Loucy (cell line): ENCODE results near the gene NAALADL2.

Experiments
- CTCF ChIP-seq: fragments of 200-600 bp; sonication (generic); conservative IDR thresholded peaks from 2 replicates; pipeline ENCODE4 v1.5.1; 2014; ENCODE audit warnings: mild to moderate bottlenecking, antibody characterized with exemption, low read length
- EZH2phosphoT487 ChIP-seq: fragments of 200-600 bp; IDR thresholded peaks from 2 replicates; pipeline ENCODE4 v1.6.1; 2018; ENCODE audit warnings: antibody characterized with exemption, mild to moderate bottlenecking, moderate library complexity, borderline replicate concordance

- no peak for TF ChIP-seq CTCF
- no peak for TF ChIP-seq EZH2phosphoT487
Observed at GRCh38 chr3:175337631-175338030, 478.5 kb downstream of the NAALADL2 start.
